KMS-11 (cell line): Measurements from ENCODE around the gene NUP214.

ENCODE experiments used
- H2AFZ ChIP-seq: fragments of 200-600 bp; sonication (generic); 2 replicates; pipeline ENCODE4 v1.6.1; 2016; ENCODE audit warnings: antibody characterized with exemption, mixed run types, low read depth
- H3K27ac ChIP-seq: fragments of 200-600 bp; sonication (generic); 2 replicates; pipeline ENCODE4 v1.6.1; 2016; ENCODE audit warnings: mild to moderate bottlenecking, mixed run types
- H3K27me3 ChIP-seq: fragments of 200-600 bp; sonication (generic); 2 replicates; pipeline ENCODE4 v1.6.1; 2017; ENCODE audit warnings: mild to moderate bottlenecking, low read depth, mixed run types, moderate library complexity; ENCODE audit not compliant: insufficient read depth
- H3K36me3 ChIP-seq: fragments of 200-600 bp; sonication (generic); 2 replicates; pipeline ENCODE4 v1.6.1; 2017; ENCODE audit warnings: mild to moderate bottlenecking, mixed run types; ENCODE audit not compliant: insufficient read depth
- H3K4me1 ChIP-seq: fragments of 200-600 bp; sonication (generic); 2 replicates; pipeline ENCODE4 v1.6.1; 2016; ENCODE audit warnings: mild to moderate bottlenecking, low read depth, mixed run types; ENCODE audit not compliant: poor library complexity, severe bottlenecking
- H3K4me2 ChIP-seq: fragments of 200-600 bp; sonication (generic); 2 replicates; pipeline ENCODE4 v1.7.0; 2016; ENCODE audit warnings: mild to moderate bottlenecking, mixed run types
- H3K4me3 ChIP-seq: fragments of 200-600 bp; sonication (generic); IDR thresholded peaks from 2 replicates; pipeline ENCODE4 v1.6.1; 2017; ENCODE audit warnings: low read depth, low read length, mixed read lengths; ENCODE audit not compliant: insufficient read depth
- H3K79me2 ChIP-seq: fragments of 200-600 bp; sonication (generic); 2 replicates; pipeline ENCODE4 v1.6.1; 2016; ENCODE audit warnings: low read depth, mixed run types; ENCODE audit not compliant: insufficient read depth
- H3K9ac ChIP-seq: fragments of 200-600 bp; sonication (generic); 2 replicates; pipeline ENCODE4 v1.6.1; 2016; ENCODE audit warnings: mild to moderate bottlenecking, mixed run types
- H4K20me1 ChIP-seq: fragments of 200-600 bp; sonication (generic); 2 replicates; pipeline ENCODE4 v1.6.1; 2016; ENCODE audit warnings: mild to moderate bottlenecking, mixed run types; ENCODE audit not compliant: insufficient read depth
- TF ChIP-seq, protein P1 (sequence below): fragments of 200-600 bp; sonication (generic); conservative IDR thresholded peaks from 2 replicates; pipeline ENCODE4 v1.6.1; 2017; ENCODE audit warnings: low read depth, mild to moderate bottlenecking, antibody characterized with exemption, low read length, moderate library complexity, mixed read lengths

NUP214 gene

DNA sequence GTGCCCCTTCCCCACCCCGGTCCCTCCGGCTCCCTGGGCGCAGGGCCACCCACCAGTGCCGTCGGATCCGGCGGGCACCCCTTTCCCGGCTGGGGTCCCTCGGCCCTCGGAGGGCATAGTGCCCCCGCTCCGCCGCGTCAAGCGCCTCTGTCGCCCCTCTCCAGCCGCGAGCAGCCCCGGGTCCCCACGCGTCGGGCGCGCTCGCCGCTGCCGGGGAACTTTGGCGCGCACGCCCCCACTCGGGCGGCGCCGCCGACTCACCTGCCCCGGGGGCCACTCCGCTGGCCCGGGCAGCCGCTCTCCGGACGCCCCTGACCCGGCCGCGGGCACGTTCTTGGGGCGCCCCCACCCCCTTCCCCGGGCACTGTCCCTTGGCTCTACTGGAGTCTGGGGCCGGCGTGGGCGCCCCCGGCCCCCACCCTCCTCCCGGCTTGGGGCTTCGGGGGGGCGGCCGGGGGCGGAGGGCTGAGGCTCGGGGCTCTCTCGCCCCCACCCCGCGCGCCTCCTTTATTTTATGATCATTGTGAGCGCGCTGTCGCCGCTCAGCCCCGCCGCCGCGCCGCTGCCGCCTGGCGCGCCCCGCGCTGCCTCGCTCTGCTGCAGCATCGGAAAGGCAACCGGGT is 152.0 kb downstream of the NUP214 start:
- Histone ChIP-seq H3K4me3 (no peak overlapping the region), H3K79me2 (no peaks in the 10 kb centered on the region), H3K4me2 (peak overlapping the region; percentile 71), H3K36me3 (no peaks in the 10 kb centered on the region), H3K4me1 (no peaks in the 10 kb centered on the region), H3K9ac (peak overlapping the region; percentile 37; the same call in 1 of the 2 replicates), H3K27me3 (peaks cover 9% of the 10 kb centered on the region; the same call in 1 of the 2 replicates), H2AFZ (peak overlapping the region; percentile 86), H4K20me1 (no peaks in the 10 kb centered on the region), H3K27ac (no peak overlapping the region)
- TF ChIP-seq, protein P1, sequence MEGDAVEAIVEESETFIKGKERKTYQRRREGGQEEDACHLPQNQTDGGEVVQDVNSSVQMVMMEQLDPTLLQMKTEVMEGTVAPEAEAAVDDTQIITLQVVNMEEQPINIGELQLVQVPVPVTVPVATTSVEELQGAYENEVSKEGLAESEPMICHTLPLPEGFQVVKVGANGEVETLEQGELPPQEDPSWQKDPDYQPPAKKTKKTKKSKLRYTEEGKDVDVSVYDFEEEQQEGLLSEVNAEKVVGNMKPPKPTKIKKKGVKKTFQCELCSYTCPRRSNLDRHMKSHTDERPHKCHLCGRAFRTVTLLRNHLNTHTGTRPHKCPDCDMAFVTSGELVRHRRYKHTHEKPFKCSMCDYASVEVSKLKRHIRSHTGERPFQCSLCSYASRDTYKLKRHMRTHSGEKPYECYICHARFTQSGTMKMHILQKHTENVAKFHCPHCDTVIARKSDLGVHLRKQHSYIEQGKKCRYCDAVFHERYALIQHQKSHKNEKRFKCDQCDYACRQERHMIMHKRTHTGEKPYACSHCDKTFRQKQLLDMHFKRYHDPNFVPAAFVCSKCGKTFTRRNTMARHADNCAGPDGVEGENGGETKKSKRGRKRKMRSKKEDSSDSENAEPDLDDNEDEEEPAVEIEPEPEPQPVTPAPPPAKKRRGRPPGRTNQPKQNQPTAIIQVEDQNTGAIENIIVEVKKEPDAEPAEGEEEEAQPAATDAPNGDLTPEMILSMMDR: no peak

DNA sequence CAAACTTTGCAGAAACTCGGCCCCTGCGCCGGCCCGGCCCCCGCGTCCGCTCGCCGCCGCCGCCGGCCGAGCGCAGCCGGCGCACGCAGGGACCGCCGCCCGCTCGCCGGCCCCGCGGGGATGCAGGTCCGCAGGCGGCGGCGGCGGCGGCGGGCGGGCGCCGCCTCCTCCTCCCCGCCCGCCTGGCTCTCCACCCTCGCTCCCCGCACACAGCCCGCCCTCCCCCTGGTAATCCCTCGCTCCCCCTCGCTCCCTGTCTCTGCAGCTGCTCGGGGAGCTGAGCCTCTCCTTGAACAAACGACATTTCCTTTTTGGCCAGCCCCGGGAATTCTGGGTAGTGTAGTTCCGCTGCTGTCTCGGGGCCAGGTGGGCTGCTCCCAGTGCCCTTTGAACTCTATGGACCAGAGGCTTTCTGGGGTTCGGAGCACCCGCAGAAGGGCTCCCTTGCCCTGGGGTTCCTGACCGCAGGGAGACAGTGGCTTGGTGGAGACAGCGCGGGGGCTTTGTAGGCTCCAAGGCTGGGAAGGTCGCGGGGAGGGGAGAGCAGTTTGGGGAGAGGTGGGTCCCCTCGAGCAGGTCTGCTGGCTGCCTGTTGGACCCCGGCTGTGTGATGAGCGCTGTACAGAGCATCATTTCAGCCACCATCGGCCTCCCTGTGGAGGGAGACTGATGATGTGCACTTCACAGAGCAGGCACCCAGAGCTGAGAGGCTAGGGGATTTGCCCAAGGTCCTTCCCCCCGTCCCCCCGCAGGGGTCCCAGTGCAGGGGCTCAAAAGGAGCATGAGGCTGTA is 152.7 kb downstream of the NUP214 start:
- H3K27me3 ChIP-seq: peaks cover 9% of the 10 kb centered on the region; the same call in 1 of the 2 replicates
- no peaks in the 10 kb centered on the region for H3K36me3 ChIP-seq
- no peaks in the 10 kb centered on the region for H3K79me2 ChIP-seq
- H3K27ac ChIP-seq: no peak overlapping the region
- H2AFZ ChIP-seq: peak overlapping the region; percentile 86
- no peak overlapping the region for H3K4me2 ChIP-seq
- no peak overlapping the region for H3K9ac ChIP-seq
- no peak overlapping the region for H3K4me3 ChIP-seq
- no peaks in the 10 kb centered on the region for H3K4me1 ChIP-seq
- H4K20me1 ChIP-seq: no peaks in the 10 kb centered on the region
- TF ChIP-seq, protein P1: no peak

DNA sequence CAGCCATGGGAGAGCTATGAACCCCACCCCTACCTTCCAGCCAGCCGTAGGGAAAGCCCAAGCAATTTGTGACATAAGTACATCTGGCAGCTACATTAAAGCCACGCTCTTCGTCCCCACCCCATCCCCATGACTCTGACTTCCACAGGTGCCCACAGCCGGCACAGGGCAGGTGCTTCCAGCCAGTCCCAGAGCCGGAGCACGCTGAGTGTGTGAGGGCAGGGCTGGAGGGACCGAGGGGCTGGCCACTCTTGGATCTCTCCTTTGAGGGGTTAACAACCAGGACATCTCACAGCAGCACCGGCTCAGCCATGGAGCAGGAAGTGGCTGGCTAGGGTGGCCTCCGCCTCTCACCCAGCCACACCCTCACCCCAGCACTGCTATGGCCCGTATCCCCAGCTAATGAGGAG is 153.3 kb downstream of the NUP214 start:
- Histone ChIP-seq H3K79me2 (no peaks in the 10 kb centered on the region), H4K20me1 (no peaks in the 10 kb centered on the region), H3K27me3 (peaks cover 9% of the 10 kb centered on the region; the same call in 1 of the 2 replicates), H2AFZ (peak overlapping the region; percentile 64; the same call in 1 of the 2 replicates), H3K4me2 (no peak overlapping the region), H3K9ac (no peak overlapping the region), H3K36me3 (no peaks in the 10 kb centered on the region), H3K27ac (no peak overlapping the region), H3K4me1 (no peaks in the 10 kb centered on the region), H3K4me3 (no peak overlapping the region)
- TF ChIP-seq, protein P1: no peak

DNA sequence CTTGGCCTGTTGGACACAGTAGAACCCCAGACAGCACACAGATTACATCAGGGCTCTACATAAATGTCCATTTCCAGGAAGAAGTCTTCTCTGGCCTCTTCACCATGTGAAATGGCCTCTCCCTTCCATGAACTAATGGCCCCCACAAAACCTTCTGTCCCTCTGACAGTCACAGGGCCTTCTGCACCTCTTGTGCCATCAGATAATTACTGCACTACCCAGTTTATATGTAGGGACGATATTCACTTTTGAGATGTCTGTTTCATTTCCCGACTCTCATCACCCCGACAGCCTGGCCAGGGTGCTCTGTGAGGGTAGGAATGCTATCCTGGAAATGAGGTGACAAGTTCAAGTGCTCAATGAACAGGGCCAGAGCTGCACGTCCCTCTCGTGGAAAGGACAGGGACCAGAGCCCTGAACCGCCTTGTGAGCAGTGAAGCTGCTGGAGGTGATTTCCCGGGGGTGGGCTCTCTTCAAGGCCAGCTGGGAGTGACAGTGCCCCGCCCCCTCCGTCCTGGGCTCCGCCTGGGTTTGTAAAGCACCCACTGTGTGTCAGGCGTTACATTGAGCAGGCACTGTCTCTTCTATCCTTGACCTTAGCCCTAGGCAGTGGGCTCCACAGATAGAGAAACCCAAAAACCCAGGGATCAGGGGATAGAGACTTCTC is 153.9 kb downstream of the NUP214 start:
- H2AFZ ChIP-seq: no peak overlapping the region

More for the DNA sequence above, 153.9 kb downstream of the NUP214 start:
- Histone ChIP-seq H3K79me2 (no peaks in the 10 kb centered on the region), H3K4me3 (no peak overlapping the region), H3K27ac (no peak overlapping the region), H3K4me1 (no peaks in the 10 kb centered on the region), H3K36me3 (no peaks in the 10 kb centered on the region), H3K27me3 (peaks cover 9% of the 10 kb centered on the region; the same call in 1 of the 2 replicates), H3K9ac (no peak overlapping the region), H3K4me2 (no peak overlapping the region), H4K20me1 (no peaks in the 10 kb centered on the region)
- TF ChIP-seq, protein P1: no peak
